ENCODE measurements around the gene DNAAF5.
A peak's percentile ranks its signal among the peaks of the same experiment; 100 is the strongest.

The DNAAF5 gene

DNA sequence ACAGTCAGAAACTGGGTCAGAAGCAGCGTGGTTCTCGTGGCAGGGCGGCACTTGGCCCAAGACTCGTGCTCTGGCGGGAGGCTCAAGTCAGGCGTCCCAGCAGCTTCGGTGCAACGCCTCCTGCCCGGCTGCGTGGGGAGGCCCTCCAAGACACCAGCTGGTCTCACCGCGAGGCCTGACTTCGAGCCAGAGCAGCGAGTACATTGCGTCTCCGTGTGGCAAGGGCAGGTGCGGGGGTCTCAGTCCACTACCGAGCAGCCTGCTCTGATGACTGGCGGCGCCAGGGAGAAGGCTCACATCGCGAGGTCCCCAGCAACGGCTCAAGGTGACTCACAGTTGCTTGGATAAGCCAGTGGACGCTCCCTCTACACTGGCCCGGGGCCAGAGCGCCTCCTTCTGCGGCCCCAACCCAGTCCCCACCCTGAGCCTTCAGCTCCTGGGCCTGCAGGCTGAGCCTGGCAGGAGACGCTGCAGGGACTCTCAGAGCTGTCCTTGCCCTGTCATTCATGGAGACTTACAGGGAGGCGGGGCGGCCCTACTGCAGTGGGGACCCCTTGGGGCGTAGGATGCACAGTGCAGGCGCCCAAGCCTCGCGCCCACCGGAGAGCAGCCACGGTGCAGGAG is 42.5 kb downstream of the DNAAF5 start:
- DNase-seq (ENCODE audit: low read depth): no peak

DNA sequence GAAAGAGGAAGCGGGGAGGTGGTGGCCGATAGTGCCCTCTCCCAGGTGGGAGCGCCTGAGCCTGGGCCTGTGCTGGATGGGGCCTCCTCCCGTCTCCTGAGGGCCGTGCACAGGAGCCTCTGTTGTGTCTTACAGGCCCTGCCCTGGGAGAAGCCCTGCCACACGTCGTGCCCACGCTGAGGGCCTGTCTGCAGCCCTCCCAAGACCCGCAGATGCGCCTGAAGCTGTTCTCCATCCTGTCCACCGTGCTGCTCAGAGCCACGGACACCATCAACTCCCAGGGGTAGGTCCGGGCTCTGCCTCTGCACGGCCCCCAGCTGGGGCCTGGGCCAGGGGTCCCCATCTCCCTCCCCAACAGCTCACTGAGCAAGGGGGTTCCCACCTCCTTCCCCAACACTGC is 43.8 kb downstream of the DNAAF5 start:
- no peak for DNase-seq (ENCODE audit: low read depth)

DNA sequence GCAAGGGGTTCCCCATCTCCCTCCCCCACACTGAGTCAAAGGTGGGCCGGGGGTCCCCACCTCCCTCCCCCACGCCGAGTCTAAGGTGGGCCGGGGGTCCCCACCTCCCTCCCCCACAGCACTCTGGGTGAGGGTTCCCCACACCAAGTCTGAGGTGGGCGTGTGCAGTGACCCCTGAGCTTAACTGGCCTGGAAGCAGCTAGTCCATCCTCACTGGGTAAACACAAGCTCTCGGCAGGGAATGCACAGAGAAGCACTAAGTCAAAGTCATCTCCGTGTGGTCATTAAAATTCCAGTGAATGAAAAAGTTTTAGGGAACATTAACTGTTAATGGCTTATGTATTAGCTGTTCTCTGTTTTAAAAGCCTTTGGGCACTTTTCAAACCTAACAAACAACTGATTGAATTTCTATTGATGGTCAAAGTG is 44.3 kb downstream of the DNAAF5 start:
- no peak for DNase-seq (ENCODE audit: low read depth)

- DNase-seq (ENCODE audit: low read depth): no peak
Observed at GRCh38 chr7:771234-772004, 44.9 kb downstream of the DNAAF5 start.

- DNase-seq (ENCODE audit: low read depth): no peak
Observed at GRCh38 chr7:772005-772294, 45.5 kb downstream of the DNAAF5 start.

DNA sequence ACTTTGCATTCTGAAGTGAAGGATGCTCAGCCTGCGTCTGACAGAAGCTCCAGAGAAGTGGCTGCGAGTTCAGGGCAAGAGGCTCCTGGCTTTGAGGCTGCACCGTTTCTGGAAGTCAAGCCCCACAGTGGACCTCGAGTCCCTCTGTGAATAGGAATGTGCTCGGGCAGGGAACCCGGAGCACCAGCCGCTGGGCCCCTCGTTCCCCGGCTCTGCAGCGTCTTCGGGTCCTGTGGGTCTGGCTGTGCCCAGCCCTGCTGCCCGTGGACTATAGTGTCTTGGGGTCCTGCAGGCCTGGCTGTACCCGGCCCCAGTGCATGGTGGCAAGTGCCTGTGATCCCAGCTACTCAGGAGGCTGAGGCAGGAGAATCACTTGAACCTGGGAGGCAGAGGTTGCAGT is 45.9 kb downstream of the DNAAF5 start:
- DNase-seq (ENCODE audit: low read depth): no peak

GRCh38 chr7:772861-773621 is 46.5 kb downstream of the DNAAF5 start:
- DNase-seq (ENCODE audit: low read depth): no peak

DNA sequence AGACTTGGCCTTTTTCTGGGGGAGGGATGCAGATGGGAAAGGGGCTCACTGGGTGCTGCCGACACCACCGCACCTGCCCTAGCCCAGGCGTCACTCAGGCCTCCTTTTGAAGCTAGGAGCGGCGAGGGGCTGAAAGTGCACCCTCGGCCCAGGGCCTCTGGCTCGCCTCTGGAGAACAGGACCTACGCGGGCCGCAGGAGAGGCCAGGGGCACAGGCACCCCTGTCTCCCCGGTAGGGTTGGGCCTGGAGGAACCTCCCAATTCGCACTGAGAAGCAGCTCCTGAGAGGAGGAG is 47.1 kb downstream of the DNAAF5 start:
- DNase-seq (ENCODE audit: low read depth): no peak

DNA sequence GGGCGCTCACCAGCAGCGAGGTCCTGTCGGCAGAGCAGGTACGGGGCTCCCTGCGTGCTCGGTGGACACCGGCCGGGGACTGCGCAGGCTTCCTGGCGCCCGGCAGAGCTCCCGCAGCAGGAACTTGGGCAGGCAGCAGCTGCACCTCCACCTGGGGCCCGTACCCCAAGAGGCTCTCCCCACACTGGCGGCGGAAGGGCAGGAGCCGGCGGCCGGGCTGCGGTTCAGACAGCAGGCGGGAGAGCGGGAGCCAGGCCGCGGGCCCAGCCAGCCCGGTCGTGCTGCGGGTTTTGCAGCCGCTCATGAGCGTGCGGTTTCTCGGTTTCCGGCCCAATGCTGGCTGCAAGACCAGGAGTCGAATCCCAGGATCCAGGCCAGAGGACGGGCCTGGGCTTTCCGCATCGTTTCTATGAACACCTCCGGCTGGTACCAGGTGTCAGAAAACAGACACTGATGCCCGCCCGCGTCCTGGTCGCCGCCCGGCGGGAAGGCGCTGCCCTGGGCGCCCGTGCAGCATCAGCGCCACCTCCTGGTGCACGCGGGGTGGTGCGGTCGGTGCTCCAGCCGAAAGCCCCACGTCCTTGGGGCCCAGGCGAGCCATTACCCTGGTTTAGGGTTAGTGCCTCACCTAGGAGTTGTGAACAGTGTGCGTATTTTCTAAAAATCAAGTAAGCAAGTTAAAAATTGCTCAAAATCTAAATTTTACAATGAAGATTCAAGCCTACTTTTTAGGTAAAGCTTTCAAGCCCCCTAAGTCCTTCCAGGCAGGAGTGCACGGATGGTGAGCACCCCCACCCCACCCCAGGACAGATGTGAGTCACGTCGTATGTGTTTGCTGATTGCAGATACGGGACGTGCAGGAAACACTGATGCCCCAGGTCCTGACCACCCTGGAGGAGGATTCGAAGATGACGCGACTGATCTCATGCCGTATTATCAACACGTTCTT is 47.9 kb downstream of the DNAAF5 start:
- peak; percentile 41 for DNase-seq (ENCODE audit: low read depth)

DNA sequence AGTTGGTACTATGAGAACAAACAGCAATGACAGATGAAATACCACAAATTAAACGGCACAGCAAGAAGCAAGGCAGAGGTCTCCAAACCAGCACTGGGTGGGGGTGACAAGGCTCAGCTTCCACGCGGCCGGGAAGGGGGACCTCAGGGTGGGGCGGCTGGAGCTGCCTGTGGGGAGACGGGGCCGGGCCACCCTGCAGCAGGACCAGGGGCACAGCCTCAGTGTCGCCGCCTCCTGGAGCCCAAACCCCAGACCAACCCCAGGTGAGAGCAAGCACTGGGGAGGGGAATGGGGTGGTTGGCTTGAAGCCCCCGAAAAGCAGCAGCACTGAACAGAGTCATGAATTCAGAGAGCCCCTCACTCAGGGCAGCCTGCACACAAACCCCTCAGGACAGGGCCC is 49.9 kb downstream of the DNAAF5 start:
- no peak for DNase-seq (ENCODE audit: low read depth)

DNA sequence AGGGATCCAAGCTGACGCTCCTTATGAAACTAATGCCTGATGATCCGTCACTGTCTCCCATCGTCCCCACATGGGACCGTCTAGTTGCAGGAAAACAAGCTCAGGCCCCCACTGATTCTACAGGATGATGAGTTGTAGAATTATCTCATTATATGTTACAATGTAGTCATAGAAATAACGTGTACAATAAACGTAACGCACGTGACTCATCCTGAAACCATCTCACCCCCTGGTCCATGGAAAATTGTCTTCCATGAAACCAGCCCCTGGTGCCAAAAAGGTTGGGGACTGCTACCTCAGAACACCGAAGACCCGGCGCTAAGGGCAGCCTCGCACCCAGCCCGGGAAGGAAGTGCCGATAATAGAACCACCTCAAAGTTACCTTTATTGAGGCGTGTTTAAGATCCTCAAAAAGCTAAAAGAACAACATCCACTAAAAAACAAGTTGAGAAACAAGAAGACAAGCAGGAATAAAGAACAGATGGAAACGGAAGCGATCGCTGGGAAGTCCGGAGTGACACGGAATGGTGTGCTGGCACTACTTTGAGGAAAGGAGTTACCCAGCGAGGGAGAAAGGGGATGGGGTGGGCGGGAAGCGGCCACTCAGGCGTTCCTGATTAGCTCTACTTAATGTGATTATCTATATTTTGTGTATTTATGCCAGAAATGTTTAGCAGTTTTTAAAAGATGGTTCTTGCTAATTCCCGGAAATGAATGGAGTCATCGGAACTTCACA is 50.7 kb downstream of the DNAAF5 start:
- DNase-seq (ENCODE audit: low read depth): no peak

- DNase-seq (ENCODE audit: low read depth): no peak
Observed at GRCh38 chr7:777728-778078, 51.2 kb downstream of the DNAAF5 start.

GRCh38 chr7:778271-778967 is 51.9 kb downstream of the DNAAF5 start:
- DNase-seq (ENCODE audit: low read depth): no peak

DNA sequence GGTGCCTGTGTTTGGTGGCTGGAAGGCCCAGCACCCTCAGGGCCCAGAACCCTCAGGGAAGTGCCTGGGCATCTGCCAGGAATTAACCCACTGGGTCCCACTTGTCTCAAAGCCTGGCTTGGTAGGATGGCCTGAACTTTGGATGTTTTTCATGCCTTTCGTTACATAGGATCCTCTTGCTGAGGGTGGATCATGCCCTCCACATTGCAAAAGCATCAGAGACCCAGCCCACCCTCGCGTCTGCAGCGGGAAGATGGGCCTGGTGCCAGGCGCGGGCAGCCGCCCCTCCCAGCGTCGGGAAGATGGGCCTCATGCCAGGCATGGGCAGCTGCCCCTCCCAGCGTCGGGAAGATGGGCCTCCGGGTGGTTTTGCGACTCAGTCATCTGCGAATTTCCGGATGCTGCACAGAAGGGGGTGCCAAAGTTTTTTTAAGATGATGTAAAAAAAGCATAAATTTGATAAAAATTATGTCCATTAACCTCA is 52.5 kb downstream of the DNAAF5 start:
- no peak for DNase-seq (ENCODE audit: low read depth)

GRCh38 chr7:779480-779879 is 53.0 kb downstream of the DNAAF5 start:
- no peak for DNase-seq (ENCODE audit: low read depth)

GRCh38 chr7:780081-780480 is 53.6 kb downstream of the DNAAF5 start:
- no peak for DNase-seq (ENCODE audit: low read depth)

DNA sequence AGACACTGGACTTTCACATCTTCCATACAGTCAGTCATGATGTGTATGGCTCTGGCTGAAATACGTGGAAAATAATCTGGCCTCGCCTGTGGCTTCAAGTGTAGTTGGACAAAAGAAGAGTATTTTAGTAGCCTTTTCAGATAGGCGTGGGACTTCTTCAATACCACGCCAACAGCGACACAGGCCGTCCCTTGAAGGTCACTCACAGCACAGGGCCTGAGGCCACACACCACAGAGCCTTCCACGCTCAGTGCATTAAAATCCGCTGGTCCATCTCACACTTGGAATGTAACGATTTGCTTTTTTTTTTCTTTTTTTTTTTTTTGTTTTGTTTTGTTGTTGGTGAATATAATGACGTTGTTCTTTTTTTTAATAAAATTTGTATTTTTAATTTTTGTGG is 54.0 kb downstream of the DNAAF5 start:
- no peak for DNase-seq (ENCODE audit: low read depth)

DNA sequence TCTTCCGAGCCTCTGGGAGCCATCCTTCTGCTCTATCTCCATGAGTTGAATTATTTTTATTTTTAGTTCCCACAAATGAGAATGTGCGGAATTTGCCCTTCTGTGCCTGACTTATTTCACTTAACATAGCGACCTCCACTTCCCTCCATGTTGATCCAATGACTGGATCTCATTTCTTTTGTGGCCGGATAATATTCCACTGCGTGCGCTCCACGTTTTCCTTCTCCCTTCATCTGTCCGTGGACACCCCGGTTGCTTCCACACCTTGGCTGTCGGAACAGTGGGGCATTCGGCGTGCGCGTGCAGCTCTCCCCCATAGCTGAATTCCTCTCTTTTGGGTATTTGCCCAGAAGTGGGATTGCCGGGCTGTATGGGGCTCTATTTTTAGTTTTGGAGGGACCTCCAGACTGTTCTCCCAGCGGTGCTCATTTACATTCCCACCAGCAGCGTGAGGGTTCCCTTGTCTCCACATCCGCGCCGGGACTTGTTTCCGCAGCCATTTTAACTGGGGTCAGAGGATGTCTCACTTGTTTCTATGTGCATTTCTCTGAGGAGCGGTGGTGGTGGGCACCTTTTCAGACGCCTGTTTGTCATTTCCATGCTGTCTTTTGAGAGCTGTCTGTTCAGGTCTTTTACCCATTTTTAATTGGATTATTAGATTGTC is 54.8 kb downstream of the DNAAF5 start:
- DNase-seq (ENCODE audit: low read depth): no peak

DNA sequence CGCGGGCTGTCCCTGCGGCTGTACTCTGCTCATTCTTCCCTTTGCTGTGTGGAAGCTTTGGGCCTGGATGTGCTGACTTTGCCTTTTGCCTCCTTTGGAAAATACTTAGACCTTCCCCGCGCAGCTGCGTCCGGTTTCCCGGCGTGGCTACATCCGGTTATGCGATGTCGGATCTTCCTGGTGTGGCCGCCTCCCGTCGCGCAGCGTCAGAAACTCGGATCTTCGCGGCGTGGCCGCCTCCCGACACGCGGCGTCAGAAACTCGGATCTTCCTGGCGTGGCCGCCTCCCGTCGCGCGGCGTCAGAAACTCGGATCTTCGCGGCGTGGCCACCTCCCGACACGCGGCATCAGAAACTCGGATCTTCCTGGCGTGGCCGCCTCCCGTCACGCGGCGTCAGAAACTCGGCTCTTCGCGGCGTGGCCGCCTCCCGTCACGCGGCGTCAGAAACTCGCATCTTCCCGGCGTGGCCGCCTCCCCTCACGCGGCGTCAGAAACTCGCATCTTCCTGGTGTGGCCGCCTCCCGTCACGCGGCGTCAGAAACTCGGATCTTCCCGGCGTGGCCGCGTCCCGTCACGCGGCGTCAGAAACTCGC is 55.5 kb downstream of the DNAAF5 start:
- no peak for DNase-seq (ENCODE audit: low read depth)
